Cardiac fibroblast (primary cell): ENCODE data around the gene MORC2.

Experiments used
- DNase-seq, 2 donors: peaks; one replicate each; pipeline versions ENCODE4 v3.0.0 to v3.0.0-alpha.2; 2010; ENCODE audit warnings: low read depth in 2 of 2
- H3K4me3 ChIP-seq, 2 donors: replicated peaks in 1 of 2; 1 replicate in 1 of 2; 2 replicates in 1 of 2; pipeline ENCODE4 v1.5.1; 2011; ENCODE audit warnings: low read depth in 2 of 2, low read length in 2 of 2, mild to moderate bottlenecking in 2 of 2, moderate library complexity in 1 of 2
- TF ChIP-seq, protein P1 (sequence below): IDR thresholded peaks from one replicate; pipeline ENCODE4 v1.5.1; 2011; ENCODE audit warnings: low read depth, mild to moderate bottlenecking, low read length, inconsistent platforms

The MORC2 gene

GRCh38 chr22:30968015-30968923 lies at the start of gene MORC2:
Gene MORC2, minus strand, starts transcription at chr22:30968774. Its CDS starts 885 bp downstream, at chr22:30967889.
- H3K4me3 ChIP-seq, result peak within 1 kb of the TSS; percentile 53 to 76
- peak in 1 of 2 donors; percentile 69 for DNase-seq
- TF ChIP-seq, protein P1, sequence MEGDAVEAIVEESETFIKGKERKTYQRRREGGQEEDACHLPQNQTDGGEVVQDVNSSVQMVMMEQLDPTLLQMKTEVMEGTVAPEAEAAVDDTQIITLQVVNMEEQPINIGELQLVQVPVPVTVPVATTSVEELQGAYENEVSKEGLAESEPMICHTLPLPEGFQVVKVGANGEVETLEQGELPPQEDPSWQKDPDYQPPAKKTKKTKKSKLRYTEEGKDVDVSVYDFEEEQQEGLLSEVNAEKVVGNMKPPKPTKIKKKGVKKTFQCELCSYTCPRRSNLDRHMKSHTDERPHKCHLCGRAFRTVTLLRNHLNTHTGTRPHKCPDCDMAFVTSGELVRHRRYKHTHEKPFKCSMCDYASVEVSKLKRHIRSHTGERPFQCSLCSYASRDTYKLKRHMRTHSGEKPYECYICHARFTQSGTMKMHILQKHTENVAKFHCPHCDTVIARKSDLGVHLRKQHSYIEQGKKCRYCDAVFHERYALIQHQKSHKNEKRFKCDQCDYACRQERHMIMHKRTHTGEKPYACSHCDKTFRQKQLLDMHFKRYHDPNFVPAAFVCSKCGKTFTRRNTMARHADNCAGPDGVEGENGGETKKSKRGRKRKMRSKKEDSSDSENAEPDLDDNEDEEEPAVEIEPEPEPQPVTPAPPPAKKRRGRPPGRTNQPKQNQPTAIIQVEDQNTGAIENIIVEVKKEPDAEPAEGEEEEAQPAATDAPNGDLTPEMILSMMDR, result no peak

GRCh38 chr22:31005535-31005934 lies 37.0 kb upstream of the MORC2 start:
- no peak overlapping the region for H3K4me3 ChIP-seq
- TF ChIP-seq, protein P1, result no peak
- DNase-seq, result no peak

DNA sequence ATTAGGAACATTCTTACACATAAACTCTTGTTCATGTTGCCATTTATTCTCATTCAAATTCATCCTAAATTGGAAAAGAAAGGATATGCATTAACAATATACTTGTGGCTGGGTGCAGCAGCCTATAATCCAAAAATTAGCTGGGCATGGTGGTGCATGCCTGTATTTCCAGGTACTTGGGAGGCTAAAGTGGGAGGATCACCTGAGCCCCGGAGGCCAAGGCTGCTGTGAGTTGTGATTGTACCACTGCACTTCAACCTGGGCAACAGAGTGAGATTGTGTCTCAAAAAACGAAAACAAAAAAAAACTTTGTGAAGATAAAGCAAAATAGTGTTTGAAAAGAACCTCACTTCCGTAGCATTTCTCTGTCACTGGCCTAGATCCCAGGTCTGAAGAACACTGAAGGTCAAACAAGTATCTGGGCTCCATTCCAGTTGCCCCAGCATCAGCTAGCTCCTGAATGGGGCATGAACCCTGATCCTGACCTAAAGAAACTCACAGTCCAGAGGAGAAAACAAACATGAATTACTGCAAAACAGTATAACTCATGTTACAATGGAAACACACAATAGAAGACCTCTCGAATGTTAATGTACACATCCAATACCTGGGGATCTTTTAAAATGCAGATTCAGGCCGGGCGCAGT lies 32.7 kb upstream of the MORC2 start:
- H3K4me3 ChIP-seq, result no peak overlapping the region
- no peak for DNase-seq
- TF ChIP-seq, protein P1, result no peak

- no peak overlapping the region for H3K4me3 ChIP-seq
- TF ChIP-seq, protein P1, result no peak
- no peak for DNase-seq
Observed at GRCh38 chr22:30998329-30998728, 29.8 kb upstream of the MORC2 start.

GRCh38 chr22:30996462-30996861 lies 27.9 kb upstream of the MORC2 start:
- TF ChIP-seq, protein P1, result no peak
- no peak overlapping the region for H3K4me3 ChIP-seq
- DNase-seq, result no peak

DNA sequence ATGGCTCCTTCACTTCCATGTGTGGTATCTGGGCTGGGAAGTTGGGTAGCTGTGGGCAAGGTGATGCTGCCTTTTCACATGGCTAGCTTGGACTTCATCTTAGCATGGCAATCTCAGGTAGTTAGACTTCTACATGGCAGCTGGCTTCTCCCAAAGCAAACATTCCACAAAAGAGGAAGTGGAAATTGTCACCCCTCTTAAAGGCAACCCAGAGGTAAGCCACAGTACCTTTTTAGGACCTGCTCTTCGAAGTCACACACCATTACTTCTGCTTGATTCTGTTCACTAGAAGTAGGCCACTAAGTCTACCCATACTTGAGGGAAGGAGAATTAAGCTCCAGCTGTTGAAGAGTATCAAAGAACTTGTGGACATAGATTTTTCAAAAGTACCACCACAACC lies 26.4 kb upstream of the MORC2 start:
- TF ChIP-seq, protein P1, result no peak
- DNase-seq, result no peak
- no peak overlapping the region for H3K4me3 ChIP-seq
